ENCODE results near the gene CCDC141. TPM values are rescaled to one million over a fixed set of nuclear protein-coding genes. Genes with fewer than 3 reads are reported as not detected.

CCDC141 gene
- total and polyA plus RNA-seq, 2 donors (not counting 3 experiments of a cell fraction or from before 2014, with no cell fraction given) = not detected

DNA sequence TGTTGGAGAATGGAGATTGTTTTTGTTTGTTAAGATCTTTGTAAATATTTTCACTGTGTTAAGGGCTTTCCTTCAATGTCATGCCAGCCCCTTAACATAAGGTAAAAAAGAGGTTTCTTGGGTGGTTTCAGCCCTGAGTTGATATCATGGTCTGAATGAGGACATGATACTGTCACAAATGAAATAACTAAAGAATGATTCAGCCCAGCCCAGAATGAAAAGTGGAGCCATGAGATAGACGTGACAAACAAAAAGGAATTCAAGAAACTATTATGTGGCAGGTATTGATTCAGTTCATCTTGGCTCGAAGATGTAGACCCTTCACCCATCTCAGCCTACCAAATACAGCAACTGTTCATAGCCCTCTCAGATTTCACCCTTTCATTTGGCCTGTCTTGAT, 154.1 kb downstream of the CCDC141 start:
- H4K20me1 ChIP-seq (replicated peaks; ENCODE audit: control insufficient read depth, extremely low read depth, insufficient read depth, low read length) = no peaks in the 10 kb centered on the region
- H3K27me3 ChIP-seq (ENCODE audit: control insufficient read depth in 2 of 2, insufficient read depth in 2 of 2, low read length in 2 of 2) = peaks cover 0 to 1% of the 10 kb centered on the region in 2 experiments
- intact Hi-C loops (cut with micrococcal nuclease) = no loop called here
- TF ChIP-seq JUN (IDR thresholded peaks at IDR 0.05; ENCODE audit: borderline replicate concordance, insufficient read depth, insufficient read length, low read depth) = no peak
- TF ChIP-seq EZH2 (IDR thresholded peaks at IDR 0.05; ENCODE audit: borderline replicate concordance, low read depth, low read length, severe bottlenecking) = no peak
- no peak for TF ChIP-seq GATA2 (IDR thresholded peaks at IDR 0.05; ENCODE audit: insufficient read depth, insufficient read length, low read depth, low read length)
- TF ChIP-seq MYC (IDR thresholded peaks at IDR 0.05; ENCODE audit: low read depth, low read length) = no peak
- TF ChIP-seq, protein P1, sequence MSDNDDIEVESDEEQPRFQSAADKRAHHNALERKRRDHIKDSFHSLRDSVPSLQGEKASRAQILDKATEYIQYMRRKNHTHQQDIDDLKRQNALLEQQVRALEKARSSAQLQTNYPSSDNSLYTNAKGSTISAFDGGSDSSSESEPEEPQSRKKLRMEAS (IDR thresholded peaks at IDR 0.05; ENCODE audit: insufficient read depth, insufficient read length) = no peak
- no peaks in the 10 kb centered on the region for H3K4me1 ChIP-seq (ENCODE audit: control insufficient read depth, extremely low read depth, insufficient read depth, low read length)
- H3K9ac ChIP-seq (replicated peaks; ENCODE audit: extremely low read depth, insufficient read depth, low read length) = no peak overlapping the region
- H3K79me2 ChIP-seq (ENCODE audit: control insufficient read depth, insufficient read depth, low read length) = no peaks in the 10 kb centered on the region
- DNase-seq (ENCODE audit: low read depth, low spot score) = no peak
- POLR2A ChIA-PET = no interaction called here
- H2AFZ ChIP-seq (ENCODE audit: low read depth, low read length) = no peak overlapping the region
- no peak for FAIRE-seq
- no peaks in the 10 kb centered on the region for H3K9me3 ChIP-seq (replicated peaks; ENCODE audit: control insufficient read depth, insufficient read depth, low read length)
- CTCF ChIA-PET = no interaction called here
- H3K4me3 ChIP-seq (replicated peaks in 1 of 3; ENCODE audit: insufficient read depth in 1 of 3, low read depth in 1 of 3, low read length in 3 of 3) = no peak overlapping the region
- BruUV-seq (replicated peaks) = no TSS peak
- dilution Hi-C loops (cut with MboI; ENCODE audit: extremely low pct_ligation_motif_present, low sequenced_read_pairs) = no loop called here
- no peaks in the 10 kb centered on the region for H3K9me1 ChIP-seq (replicated peaks; ENCODE audit: control insufficient read depth, extremely low read depth, insufficient read depth, low read length)
- no peak overlapping the region for H3K4me2 ChIP-seq (ENCODE audit: insufficient read depth, low read length)
- H3K27ac ChIP-seq (ENCODE audit: insufficient read depth, low read depth, low read length) = no peak overlapping the region
- no peaks in the 10 kb centered on the region for H3K36me3 ChIP-seq (ENCODE audit: control insufficient read depth in 2 of 2, extremely low read depth in 1 of 2, insufficient read depth in 2 of 2, low read length in 2 of 2)

DNA sequence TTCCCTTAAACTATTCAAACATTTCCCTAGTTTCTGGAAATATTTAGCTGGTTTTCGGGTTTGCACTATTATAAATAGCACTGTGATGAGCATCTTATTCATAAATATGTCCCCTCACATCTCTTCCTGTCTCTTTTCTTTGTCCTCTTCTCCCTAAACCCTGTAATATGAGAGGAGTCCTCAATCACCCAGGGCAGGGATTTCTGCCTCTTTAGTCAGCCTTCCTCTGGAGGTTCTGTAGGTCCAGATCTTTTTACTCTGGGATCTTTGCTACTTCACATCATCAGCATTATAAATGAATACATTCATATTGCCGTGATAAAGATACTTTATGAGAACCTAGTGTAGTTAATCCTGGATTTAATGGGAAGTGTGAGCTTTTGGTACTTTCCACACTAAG, 154.8 kb downstream of the CCDC141 start:
- Histone ChIP-seq H3K79me2 (ENCODE audit: control insufficient read depth, insufficient read depth, low read length) (no peaks in the 10 kb centered on the region), H3K27me3 (ENCODE audit: control insufficient read depth in 2 of 2, insufficient read depth in 2 of 2, low read length in 2 of 2) (no peaks in the 10 kb centered on the region), H3K9me3 (replicated peaks; ENCODE audit: control insufficient read depth, insufficient read depth, low read length) (no peaks in the 10 kb centered on the region), H3K9me1 (replicated peaks; ENCODE audit: control insufficient read depth, extremely low read depth, insufficient read depth, low read length) (no peaks in the 10 kb centered on the region), H2AFZ (ENCODE audit: low read depth, low read length) (no peak overlapping the region), H3K4me2 (ENCODE audit: insufficient read depth, low read length) (no peak overlapping the region), H3K36me3 (ENCODE audit: control insufficient read depth in 2 of 2, extremely low read depth in 1 of 2, insufficient read depth in 2 of 2, low read length in 2 of 2) (no peaks in the 10 kb centered on the region), H4K20me1 (replicated peaks; ENCODE audit: control insufficient read depth, extremely low read depth, insufficient read depth, low read length) (no peaks in the 10 kb centered on the region), H3K27ac (ENCODE audit: insufficient read depth, low read depth, low read length) (no peak overlapping the region), H3K4me1 (ENCODE audit: control insufficient read depth, extremely low read depth, insufficient read depth, low read length) (no peaks in the 10 kb centered on the region), H3K4me3 (replicated peaks in 1 of 3; ENCODE audit: insufficient read depth in 1 of 3, low read depth in 1 of 3, low read length in 3 of 3) (no peak overlapping the region), H3K9ac (replicated peaks; ENCODE audit: extremely low read depth, insufficient read depth, low read length) (no peak overlapping the region)
- no peak for TF ChIP-seq EZH2 (IDR thresholded peaks at IDR 0.05; ENCODE audit: borderline replicate concordance, low read depth, low read length, severe bottlenecking)
- TF ChIP-seq JUN (IDR thresholded peaks at IDR 0.05; ENCODE audit: borderline replicate concordance, insufficient read depth, insufficient read length, low read depth) = no peak
- no peak for TF ChIP-seq POLR2A (IDR thresholded peaks at IDR 0.05; ENCODE audit: low read depth, low read length)
- FAIRE-seq = no peak
- ChIA-PET POLR2A (no interaction called here), CTCF (interaction anchor here (1.1 kb wide), 1 partner anchor 10 kb away, joined by 4 read pairs; no protein-coding TSS in a partner anchor)
- dilution Hi-C loops (cut with MboI; ENCODE audit: extremely low pct_ligation_motif_present, low sequenced_read_pairs) (no loop called here), intact Hi-C loops (cut with micrococcal nuclease) (no loop called here)
- no TSS peak for BruUV-seq (replicated peaks)
- no peak for DNase-seq (ENCODE audit: low read depth, low spot score)

All from endothelial cell of umbilical vein (primary cell).